SJSA1 (cell line): ENCODE data around the gene GABBR2. TPM values are rescaled to one million over a fixed set of nuclear protein-coding genes. Genes with fewer than 3 reads are reported as not detected.

Experiments used
- DNase-seq, 2 experiments: peaks; one replicate each; pipeline ENCODE4 v3.0.0-alpha.2; 2015 to 2020; ENCODE audit warnings: low spot score in 2 of 2, low read depth in 1 of 2
- H3K27ac ChIP-seq: fragments of 250-450 bp; sonication (Bioruptor Pico); 2 replicates; pipeline ENCODE4 v1.5.1; 2020; ENCODE audit warnings: mild to moderate bottlenecking, moderate library complexity
- H3K27me3 ChIP-seq: fragments of 250-450 bp; sonication (Bioruptor Pico); replicated peaks from 2 replicates; pipeline ENCODE4 v1.5.1; 2020; ENCODE audit warnings: mild to moderate bottlenecking, moderate library complexity
- H3K36me3 ChIP-seq: fragments of 250-450 bp; sonication (Bioruptor Pico); 2 replicates; pipeline ENCODE4 v1.5.1; 2020; ENCODE audit warnings: mild to moderate bottlenecking
- H3K4me1 ChIP-seq: fragments of 250-450 bp; sonication (Bioruptor Pico); replicated peaks from 2 replicates; pipeline ENCODE4 v1.6.1; 2021; ENCODE audit warnings: mild to moderate bottlenecking
- H3K4me3 ChIP-seq: fragments of 250-450 bp; sonication (Bioruptor Pico); 2 replicates; pipeline ENCODE4 v1.5.1; 2020; ENCODE audit warnings: mild to moderate bottlenecking
- H3K9me3 ChIP-seq: fragments of 250-450 bp; sonication (Bioruptor Pico); replicated peaks from 2 replicates; pipeline ENCODE4 v1.5.1; 2020; ENCODE audit warnings: mild to moderate bottlenecking
- total RNA-seq: library from RNA; depleted of rRNA; stranded (reverse); fragments of >200 nt; shearing (Covaris generic); gene quantifications from 2 replicates; pipeline ENCODE4 v1.2.3, GENCODE V29; 2014

The GABBR2 gene
- total RNA-seq, 1 experiment from 2014 or later = not detected

- no peak for DNase-seq
- no peaks in the 10 kb centered on the region for H3K27me3 ChIP-seq
Observed at GRCh38 chr9:98615633-98616032, 93.1 kb downstream of the GABBR2 start.

GRCh38 chr9:98614941-98615340 lies 93.8 kb downstream of the GABBR2 start:
- Histone ChIP-seq H3K27me3 (no peaks in the 10 kb centered on the region), H3K4me3 (no peak overlapping the region), H3K9me3 (no peaks in the 10 kb centered on the region), H3K4me1 (peaks cover 2% of the 10 kb centered on the region), H3K27ac (no peak overlapping the region), H3K36me3 (no peaks in the 10 kb centered on the region)
- DNase-seq = no peak

More at GRCh38 chr9:98615633-98616032, 93.1 kb downstream of the GABBR2 start:
- no peaks in the 10 kb centered on the region for H3K36me3 ChIP-seq
- H3K4me1 ChIP-seq = no peaks in the 10 kb centered on the region
- H3K4me3 ChIP-seq = no peak overlapping the region
- no peak overlapping the region for H3K27ac ChIP-seq
- H3K9me3 ChIP-seq = no peaks in the 10 kb centered on the region

GRCh38 chr9:98612061-98612752 lies 96.5 kb downstream of the GABBR2 start:
- Histone ChIP-seq H3K9me3 (no peaks in the 10 kb centered on the region), H3K27ac (no peak overlapping the region), H3K27me3 (no peaks in the 10 kb centered on the region), H3K36me3 (no peaks in the 10 kb centered on the region), H3K4me3 (no peak overlapping the region), H3K4me1 (peaks cover 15% of the 10 kb centered on the region)
- DNase-seq = no peak

GRCh38 chr9:98611319-98611718 lies 97.4 kb downstream of the GABBR2 start:
- peaks cover 21% of the 10 kb centered on the region for H3K4me1 ChIP-seq
- no peak overlapping the region for H3K4me3 ChIP-seq
- no peaks in the 10 kb centered on the region for H3K9me3 ChIP-seq
- H3K27me3 ChIP-seq = no peaks in the 10 kb centered on the region
- H3K36me3 ChIP-seq = no peaks in the 10 kb centered on the region
- H3K27ac ChIP-seq = no peak overlapping the region
- no peak for DNase-seq

DNA sequence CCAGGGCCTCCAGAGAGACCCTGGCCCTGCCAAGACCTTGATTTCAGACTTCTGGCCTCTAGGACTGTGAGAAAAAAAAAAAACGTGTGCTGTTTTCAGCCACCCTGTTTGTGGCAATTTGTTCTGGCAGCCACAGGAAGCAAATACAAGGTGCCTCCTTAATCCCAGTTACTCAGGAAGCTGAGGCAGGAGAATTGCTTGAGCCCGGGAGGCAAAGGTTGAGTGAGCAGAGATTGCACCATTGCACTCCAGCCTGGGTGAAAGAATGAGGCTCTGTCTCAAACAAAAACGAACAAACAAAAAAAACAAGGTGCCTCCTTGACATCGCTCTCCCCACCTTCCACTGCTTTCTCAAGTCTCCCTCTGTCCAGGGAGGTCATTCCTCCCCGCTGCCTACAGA lies 98.0 kb downstream of the GABBR2 start:
- Histone ChIP-seq H3K27ac (no peak overlapping the region), H3K27me3 (no peaks in the 10 kb centered on the region), H3K4me1 (peaks cover 21% of the 10 kb centered on the region), H3K4me3 (no peak overlapping the region), H3K9me3 (no peaks in the 10 kb centered on the region), H3K36me3 (no peaks in the 10 kb centered on the region)
- no peak for DNase-seq

DNA sequence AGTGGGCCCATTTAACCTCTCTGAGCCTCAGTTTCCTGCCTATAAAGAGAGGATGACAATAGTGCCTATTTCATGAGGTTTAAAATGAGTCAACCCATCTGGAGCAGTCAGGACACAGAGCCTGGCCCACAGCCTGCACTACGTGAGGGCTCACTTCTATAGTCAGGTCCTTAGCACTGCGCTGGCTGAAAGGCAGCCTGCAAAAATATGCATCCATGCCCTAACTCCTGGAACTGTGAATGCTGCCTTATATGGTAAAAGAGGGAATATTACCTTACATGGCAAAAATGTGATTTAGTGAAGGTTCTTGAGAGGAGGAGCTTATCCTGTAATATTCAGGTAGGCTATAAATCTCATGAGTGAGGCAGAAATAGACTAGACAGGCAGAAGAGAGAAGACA lies 98.5 kb downstream of the GABBR2 start:
- H3K36me3 ChIP-seq = no peaks in the 10 kb centered on the region
- H3K27ac ChIP-seq = no peak overlapping the region
- H3K4me3 ChIP-seq = no peak overlapping the region
- no peak for DNase-seq
- H3K9me3 ChIP-seq = no peaks in the 10 kb centered on the region
- H3K4me1 ChIP-seq = peaks cover 21% of the 10 kb centered on the region
- H3K27me3 ChIP-seq = no peaks in the 10 kb centered on the region

- H3K9me3 ChIP-seq = no peaks in the 10 kb centered on the region
- H3K27me3 ChIP-seq = no peaks in the 10 kb centered on the region
- no peaks in the 10 kb centered on the region for H3K36me3 ChIP-seq
- peaks cover 21% of the 10 kb centered on the region for H3K4me1 ChIP-seq
- no peak for DNase-seq
- H3K4me3 ChIP-seq = no peak overlapping the region
- no peak overlapping the region for H3K27ac ChIP-seq
Observed at GRCh38 chr9:98609646-98610045, 99.1 kb downstream of the GABBR2 start.

DNA sequence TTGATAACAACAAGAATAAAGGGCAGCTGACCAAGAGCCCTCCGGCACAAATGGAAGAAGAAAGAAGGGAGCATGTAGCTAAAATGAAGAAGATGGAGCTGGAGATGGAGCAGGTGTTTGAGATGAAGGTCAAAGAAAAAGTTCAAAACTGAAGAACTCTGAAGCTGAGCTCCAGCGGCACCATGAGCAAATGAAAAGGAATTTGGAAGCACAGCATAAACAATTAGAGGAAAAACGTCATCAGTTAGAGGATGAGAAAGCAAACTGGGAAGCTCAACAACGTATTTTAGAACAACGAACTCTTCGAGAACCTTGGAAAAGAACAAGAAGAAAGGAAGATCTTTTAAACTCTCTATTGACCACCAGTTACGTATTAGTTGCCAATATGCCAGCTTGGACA lies 100.9 kb downstream of the GABBR2 start:
- peaks cover 21% of the 10 kb centered on the region for H3K4me1 ChIP-seq
- peak overlapping the region; percentile 77 for H3K27ac ChIP-seq
- no peaks in the 10 kb centered on the region for H3K9me3 ChIP-seq
- no peaks in the 10 kb centered on the region for H3K36me3 ChIP-seq
- H3K27me3 ChIP-seq = no peaks in the 10 kb centered on the region
- peak in 1 of 2 experiments; percentile 60 for DNase-seq
- H3K4me3 ChIP-seq = no peak overlapping the region

- no peaks in the 10 kb centered on the region for H3K27me3 ChIP-seq
- no peak for DNase-seq
- H3K4me3 ChIP-seq = no peak overlapping the region
- no peak overlapping the region for H3K27ac ChIP-seq
- peaks cover 21% of the 10 kb centered on the region for H3K4me1 ChIP-seq
- H3K36me3 ChIP-seq = no peaks in the 10 kb centered on the region
- no peaks in the 10 kb centered on the region for H3K9me3 ChIP-seq
Observed at GRCh38 chr9:98607152-98607551, 101.6 kb downstream of the GABBR2 start.

GRCh38 chr9:98606730-98607129 lies 102.0 kb downstream of the GABBR2 start:
- H3K27ac ChIP-seq = no peak overlapping the region
- no peaks in the 10 kb centered on the region for H3K36me3 ChIP-seq
- no peaks in the 10 kb centered on the region for H3K27me3 ChIP-seq
- H3K4me3 ChIP-seq = no peak overlapping the region
- DNase-seq = no peak
- H3K4me1 ChIP-seq = peaks cover 21% of the 10 kb centered on the region
- no peaks in the 10 kb centered on the region for H3K9me3 ChIP-seq

- DNase-seq = no peak
- H3K36me3 ChIP-seq = no peaks in the 10 kb centered on the region
- H3K4me1 ChIP-seq = peaks cover 21% of the 10 kb centered on the region
- no peaks in the 10 kb centered on the region for H3K27me3 ChIP-seq
- no peak overlapping the region for H3K4me3 ChIP-seq
- no peak overlapping the region for H3K27ac ChIP-seq
- H3K9me3 ChIP-seq = no peaks in the 10 kb centered on the region
Observed at GRCh38 chr9:98605116-98605515, 103.6 kb downstream of the GABBR2 start.

DNA sequence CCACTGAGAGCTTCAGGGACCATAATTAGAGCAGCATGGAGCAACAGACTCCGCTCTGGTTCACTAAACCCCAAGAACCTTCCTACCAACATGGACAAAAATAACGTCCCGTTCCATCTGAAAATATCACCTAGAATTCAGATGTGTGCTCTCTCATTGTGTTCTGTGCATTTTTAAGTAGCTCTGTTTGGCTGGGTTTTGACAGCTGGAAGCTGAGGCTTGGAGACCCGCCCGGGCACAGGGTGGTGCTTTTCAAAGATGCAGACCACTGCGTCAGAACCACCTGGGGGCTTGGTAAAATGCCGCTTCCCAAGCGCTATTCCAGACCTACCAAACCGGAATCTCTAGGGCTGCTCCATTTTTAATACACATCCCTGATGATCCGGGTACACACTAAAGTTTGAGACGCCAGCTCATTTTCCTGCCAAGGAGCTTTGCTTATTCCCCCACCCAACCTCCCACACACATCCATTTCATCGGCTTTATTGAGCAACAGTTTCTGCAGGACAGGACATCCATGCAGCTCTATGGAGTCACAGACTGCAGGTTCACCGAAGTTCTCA lies 104.8 kb downstream of the GABBR2 start:
- H3K27me3 ChIP-seq = no peaks in the 10 kb centered on the region
- no peaks in the 10 kb centered on the region for H3K36me3 ChIP-seq
- no peak for DNase-seq
- H3K4me1 ChIP-seq = peaks cover 16% of the 10 kb centered on the region
- no peak overlapping the region for H3K4me3 ChIP-seq
- no peak overlapping the region for H3K27ac ChIP-seq
- H3K9me3 ChIP-seq = no peaks in the 10 kb centered on the region

DNA sequence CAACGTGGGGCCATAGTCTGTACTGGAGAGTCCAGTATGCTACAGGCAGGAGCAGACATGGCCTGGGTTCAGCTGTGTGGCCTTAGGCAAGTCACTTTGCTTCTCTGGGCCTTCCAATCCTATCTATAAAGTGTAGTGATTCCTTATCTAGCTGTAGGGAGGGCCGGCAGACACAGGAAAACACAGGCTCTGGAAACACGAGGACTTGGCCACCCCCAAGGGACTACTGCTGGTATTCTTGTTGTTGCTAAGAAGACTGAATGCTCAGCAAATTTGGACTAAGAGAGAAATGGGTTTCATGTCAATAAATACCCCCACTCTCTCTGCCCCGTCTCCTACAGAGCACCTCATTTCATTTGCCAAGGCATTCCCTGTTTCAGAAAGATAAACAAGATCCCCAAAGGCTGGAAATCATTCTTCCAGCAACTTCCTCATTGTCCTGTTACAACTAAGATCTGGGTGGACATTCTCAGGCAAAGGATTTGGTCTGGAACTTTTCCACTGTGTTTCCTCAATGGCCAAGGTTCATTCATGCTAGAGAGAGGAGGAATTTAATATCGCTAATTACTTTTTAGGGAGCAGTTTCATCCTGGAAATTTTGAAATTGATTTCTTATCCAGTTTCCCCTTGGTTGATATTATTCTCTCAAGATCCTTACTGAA lies 105.8 kb downstream of the GABBR2 start:
- DNase-seq = no peak
- Histone ChIP-seq H3K4me3 (no peak overlapping the region), H3K27me3 (no peaks in the 10 kb centered on the region), H3K9me3 (no peaks in the 10 kb centered on the region), H3K36me3 (no peaks in the 10 kb centered on the region), H3K27ac (no peak overlapping the region), H3K4me1 (peaks cover 12% of the 10 kb centered on the region)

- DNase-seq = no peak
- no peak overlapping the region for H3K27ac ChIP-seq
- no peaks in the 10 kb centered on the region for H3K9me3 ChIP-seq
- H3K4me3 ChIP-seq = no peak overlapping the region
- no peaks in the 10 kb centered on the region for H3K27me3 ChIP-seq
- no peaks in the 10 kb centered on the region for H3K36me3 ChIP-seq
- no peaks in the 10 kb centered on the region for H3K4me1 ChIP-seq
Observed at GRCh38 chr9:98600631-98601030, 108.1 kb downstream of the GABBR2 start.
